ENCODE measurements around the gene LYPD3. TPM values are rescaled to one million over a fixed set of nuclear protein-coding genes. Genes with fewer than 3 reads are reported as not detected.

Gene LYPD3
- total RNA-seq, 4 donors from 2014 or later: 0.67 TPM; not detected in 3

DNA sequence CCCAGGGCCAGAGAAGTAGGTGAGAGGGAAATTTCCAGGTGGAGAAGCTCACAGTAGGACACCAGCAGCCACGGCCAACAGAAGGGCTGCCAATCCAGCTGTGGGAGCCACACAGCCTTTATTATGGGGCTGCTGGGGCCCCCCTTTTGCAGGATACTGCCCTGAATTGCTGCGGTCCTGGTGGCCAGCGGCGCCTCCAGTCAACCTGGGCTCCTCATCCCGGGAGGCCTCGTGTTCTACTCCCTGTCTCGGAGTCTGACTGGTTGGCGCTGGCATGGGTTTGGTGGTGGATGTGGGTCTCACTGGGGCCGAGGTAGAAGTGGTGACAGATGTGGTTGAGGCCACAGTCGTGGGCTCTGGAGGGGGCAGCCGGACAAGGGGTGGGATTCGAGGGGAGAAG lies 4.1 kb downstream of the LYPD3 start:
- TF ChIP-seq, protein P1, sequence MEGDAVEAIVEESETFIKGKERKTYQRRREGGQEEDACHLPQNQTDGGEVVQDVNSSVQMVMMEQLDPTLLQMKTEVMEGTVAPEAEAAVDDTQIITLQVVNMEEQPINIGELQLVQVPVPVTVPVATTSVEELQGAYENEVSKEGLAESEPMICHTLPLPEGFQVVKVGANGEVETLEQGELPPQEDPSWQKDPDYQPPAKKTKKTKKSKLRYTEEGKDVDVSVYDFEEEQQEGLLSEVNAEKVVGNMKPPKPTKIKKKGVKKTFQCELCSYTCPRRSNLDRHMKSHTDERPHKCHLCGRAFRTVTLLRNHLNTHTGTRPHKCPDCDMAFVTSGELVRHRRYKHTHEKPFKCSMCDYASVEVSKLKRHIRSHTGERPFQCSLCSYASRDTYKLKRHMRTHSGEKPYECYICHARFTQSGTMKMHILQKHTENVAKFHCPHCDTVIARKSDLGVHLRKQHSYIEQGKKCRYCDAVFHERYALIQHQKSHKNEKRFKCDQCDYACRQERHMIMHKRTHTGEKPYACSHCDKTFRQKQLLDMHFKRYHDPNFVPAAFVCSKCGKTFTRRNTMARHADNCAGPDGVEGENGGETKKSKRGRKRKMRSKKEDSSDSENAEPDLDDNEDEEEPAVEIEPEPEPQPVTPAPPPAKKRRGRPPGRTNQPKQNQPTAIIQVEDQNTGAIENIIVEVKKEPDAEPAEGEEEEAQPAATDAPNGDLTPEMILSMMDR (IDR thresholded peaks at IDR 0.05): no peak
- no peak for TF ChIP-seq POLR2A (IDR thresholded peaks at IDR 0.05)
- Histone ChIP-seq H3K9me3 (no peaks in the 10 kb centered on the region), H3K4me3 (no peak overlapping the region), H3K27ac (no peak overlapping the region), H3K36me3 (no peaks in the 10 kb centered on the region), H3K4me1 (peaks cover 0 to 19% (median 0%) of the 10 kb centered on the region in 4 donors), H3K27me3 (no peaks in the 10 kb centered on the region)
- DNase-seq: no peak

DNA sequence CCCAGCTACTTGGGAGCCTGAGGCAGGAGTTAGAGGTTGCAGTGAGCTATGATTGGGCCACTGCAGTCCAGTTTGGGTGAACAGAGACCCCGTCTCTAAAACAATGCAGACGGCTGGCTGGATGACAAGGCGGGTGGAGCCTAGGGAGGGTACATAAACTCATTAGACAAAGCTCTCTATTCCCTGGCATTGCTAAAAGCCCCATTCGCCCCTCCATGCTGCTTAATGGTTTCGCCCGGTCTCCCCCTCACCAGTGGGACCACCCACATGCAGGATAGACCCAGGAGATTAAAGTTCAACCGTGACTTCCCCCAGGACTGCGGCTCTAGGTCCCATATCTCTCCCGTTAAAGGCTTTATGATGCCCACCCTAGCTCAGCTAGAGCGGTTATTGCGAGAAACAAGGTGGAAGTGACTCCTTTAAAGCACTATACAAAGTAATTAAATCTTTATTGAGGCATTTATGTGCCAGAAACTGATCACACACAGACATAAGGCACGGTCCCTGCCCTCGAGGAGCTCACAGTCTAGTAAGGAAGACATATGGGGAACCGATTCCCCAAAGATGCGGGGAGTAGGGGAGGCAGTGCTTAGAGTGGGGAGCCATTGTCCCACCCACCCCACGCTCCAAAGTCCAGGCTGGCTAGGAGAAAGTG lies 4.9 kb downstream of the LYPD3 start:
- Histone ChIP-seq H3K4me1 (peaks cover 0 to 22% (median 0%) of the 10 kb centered on the region in 4 donors), H3K9me3 (no peaks in the 10 kb centered on the region), H3K27ac (no peak overlapping the region), H3K36me3 (no peaks in the 10 kb centered on the region), H3K4me3 (no peak overlapping the region), H3K27me3 (no peaks in the 10 kb centered on the region)
- DNase-seq: no peak
- no peak for TF ChIP-seq POLR2A (IDR thresholded peaks at IDR 0.05)
- TF ChIP-seq, protein P1 (IDR thresholded peaks at IDR 0.05): no peak

DNA sequence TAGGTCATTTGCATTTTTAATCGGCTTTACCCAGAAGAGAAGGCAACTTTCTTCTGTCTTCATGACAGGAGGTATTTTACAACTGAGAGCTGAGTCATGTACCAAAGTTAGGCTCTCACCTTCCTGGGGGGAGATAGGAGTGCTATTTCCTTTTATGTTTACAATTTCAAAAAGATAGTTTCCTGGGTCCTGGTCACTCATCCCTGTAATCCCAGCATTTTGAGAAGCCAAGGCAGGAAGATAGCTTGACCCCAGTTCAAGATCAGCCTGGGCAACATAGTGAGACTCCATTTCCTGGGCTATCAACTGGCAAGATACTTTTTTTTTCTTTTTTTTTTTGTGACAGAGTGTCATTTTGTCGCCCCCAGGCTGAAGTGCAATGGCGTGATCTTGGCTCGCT lies 7.6 kb downstream of the LYPD3 start:
- TF ChIP-seq, protein P1 (IDR thresholded peaks at IDR 0.05): no peak
- TF ChIP-seq POLR2A (IDR thresholded peaks at IDR 0.05): no peak
- H3K27ac ChIP-seq: no peak overlapping the region
- H3K9me3 ChIP-seq: no peaks in the 10 kb centered on the region
- H3K27me3 ChIP-seq: no peaks in the 10 kb centered on the region
- H3K4me1 ChIP-seq: peaks cover 0 to 10% (median 0%) of the 10 kb centered on the region in 4 donors
- DNase-seq: no peak
- no peak overlapping the region for H3K4me3 ChIP-seq
- no peaks in the 10 kb centered on the region for H3K36me3 ChIP-seq

GRCh38 chr19:43455321-43456113 lies 9.9 kb downstream of the LYPD3 start:
- Histone ChIP-seq H3K4me1 (peaks cover 0 to 9% (median 0%) of the 10 kb centered on the region in 4 donors), H3K9me3 (no peaks in the 10 kb centered on the region), H3K27me3 (no peaks in the 10 kb centered on the region), H3K36me3 (no peaks in the 10 kb centered on the region), H3K27ac (no peak overlapping the region), H3K4me3 (no peak overlapping the region)
- no peak for TF ChIP-seq POLR2A (IDR thresholded peaks at IDR 0.05)
- TF ChIP-seq, protein P1 (IDR thresholded peaks at IDR 0.05): no peak
- no peak for DNase-seq

DNA sequence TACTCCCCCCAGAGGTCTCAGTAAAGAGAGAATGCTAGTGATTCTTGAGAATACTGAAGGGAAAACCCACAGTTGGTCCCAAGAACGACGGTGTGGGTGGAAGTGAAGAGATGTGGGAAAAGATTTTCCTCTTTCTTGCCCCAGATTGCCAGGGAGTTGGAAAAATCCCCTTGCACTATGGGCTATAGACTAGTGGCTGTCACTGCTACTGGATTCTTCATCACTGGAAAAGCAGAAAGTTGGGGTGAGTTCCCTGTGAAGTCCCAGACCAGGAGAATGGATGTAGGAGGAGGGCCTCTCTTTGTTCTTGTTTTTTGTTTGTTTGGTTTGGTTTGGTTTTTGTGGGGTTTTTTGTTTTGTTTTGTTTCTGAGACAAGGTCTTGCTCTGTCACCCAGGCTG lies 11.4 kb downstream of the LYPD3 start:
- Histone ChIP-seq H3K4me3 (no peak overlapping the region), H3K4me1 (peaks cover 0 to 11% (median 0%) of the 10 kb centered on the region in 4 donors), H3K36me3 (no peaks in the 10 kb centered on the region), H3K9me3 (no peaks in the 10 kb centered on the region), H3K27me3 (no peaks in the 10 kb centered on the region), H3K27ac (no peak overlapping the region)
- no peak for DNase-seq
- no peak for TF ChIP-seq POLR2A (IDR thresholded peaks at IDR 0.05)
- TF ChIP-seq, protein P1 (IDR thresholded peaks at IDR 0.05): no peak

Measured in Peyer's patch (tissue), 4 donors.